ENCODE measurements around the gene AIF1.

Gene AIF1

GRCh38 chr6:31621320-31621939 lies 6.4 kb downstream of the AIF1 start:
- no peak for DNase-seq

- DNase-seq: no peak
Measured at GRCh38 chr6:31621991-31622390, 7.0 kb downstream of the AIF1 start.

- no peak for DNase-seq
Measured at GRCh38 chr6:31622684-31623091, 7.7 kb downstream of the AIF1 start.

- DNase-seq: no peak
Measured at GRCh38 chr6:31624070-31624469, 9.0 kb downstream of the AIF1 start.

- DNase-seq: no peak
Measured at GRCh38 chr6:31626952-31627351, 11.9 kb downstream of the AIF1 start.

- DNase-seq: no peak
Measured at GRCh38 chr6:31627690-31628287, 12.8 kb downstream of the AIF1 start.

- DNase-seq: no peak
Measured at GRCh38 chr6:31629014-31629413, 14.0 kb downstream of the AIF1 start.

- no peak for DNase-seq
Measured at GRCh38 chr6:31630177-31630934, 15.3 kb downstream of the AIF1 start.

- DNase-seq: no peak
Measured at GRCh38 chr6:31631209-31631608, 16.2 kb downstream of the AIF1 start.

- DNase-seq: no peak
Measured at GRCh38 chr6:31631681-31632278, 16.7 kb downstream of the AIF1 start.

- DNase-seq: no peak
Measured at GRCh38 chr6:31632279-31632946, 17.4 kb downstream of the AIF1 start.

GRCh38 chr6:31633447-31633846 lies 18.4 kb downstream of the AIF1 start:
- DNase-seq: no peak

GRCh38 chr6:31634131-31634530 lies 19.1 kb downstream of the AIF1 start:
- DNase-seq: no peak

GRCh38 chr6:31634969-31635575 lies 20.0 kb downstream of the AIF1 start:
- no peak for DNase-seq

- DNase-seq: no peak
Measured at GRCh38 chr6:31636698-31637596, 21.9 kb downstream of the AIF1 start.

GRCh38 chr6:31639043-31639442 lies 24.0 kb downstream of the AIF1 start:
- DNase-seq: no peak

- DNase-seq: no peak
Measured at GRCh38 chr6:31639449-31639861, 24.4 kb downstream of the AIF1 start.

GRCh38 chr6:31640612-31641011 lies 25.6 kb downstream of the AIF1 start:
- DNase-seq: no peak

GRCh38 chr6:31641370-31641769 lies 26.3 kb downstream of the AIF1 start:
- DNase-seq: no peak

- DNase-seq: no peak
Measured at GRCh38 chr6:31642798-31643570, 27.9 kb downstream of the AIF1 start.
